GM03348 (cell line): ENCODE measurements around the gene HPCAL1.

Experiments
- DNase-seq: peaks from one replicate; pipeline ENCODE4 v3.0.0; 2012; ENCODE audit warnings: low spot score

The HPCAL1 gene

GRCh38 chr2:10355471-10356438, 53.1 kb downstream of the HPCAL1 start:
- no peak for DNase-seq

GRCh38 chr2:10356439-10356811, 53.7 kb downstream of the HPCAL1 start:
- DNase-seq = no peak

GRCh38 chr2:10357193-10358169, 54.8 kb downstream of the HPCAL1 start:
- DNase-seq = no peak

GRCh38 chr2:10359246-10359645, 56.5 kb downstream of the HPCAL1 start:
- DNase-seq = no peak

GRCh38 chr2:10359731-10360329, 57.1 kb downstream of the HPCAL1 start:
- DNase-seq = no peak

GRCh38 chr2:10360460-10360849, 57.8 kb downstream of the HPCAL1 start:
- no peak for DNase-seq

GRCh38 chr2:10360850-10361588, 58.3 kb downstream of the HPCAL1 start:
- no peak for DNase-seq

- DNase-seq = no peak
These were observed 59.6 kb downstream of the HPCAL1 start for GRCh38 chr2:10362096-10362897.

- DNase-seq = no peak
These were observed 60.3 kb downstream of the HPCAL1 start for GRCh38 chr2:10362898-10363454.

- no peak for DNase-seq
These were observed 61.3 kb downstream of the HPCAL1 start for GRCh38 chr2:10363861-10364610.

GRCh38 chr2:10365412-10365811, 62.7 kb downstream of the HPCAL1 start:
- no peak for DNase-seq

GRCh38 chr2:10366601-10367270, 64.0 kb downstream of the HPCAL1 start:
- DNase-seq = no peak

- DNase-seq = no peak
These were observed 65.1 kb downstream of the HPCAL1 start for GRCh38 chr2:10367472-10368439.

GRCh38 chr2:10368491-10369231, 66.0 kb downstream of the HPCAL1 start:
- DNase-seq = no peak

- no peak for DNase-seq
These were observed 66.9 kb downstream of the HPCAL1 start for GRCh38 chr2:10369269-10370255.

- DNase-seq = no peak
These were observed 67.7 kb downstream of the HPCAL1 start for GRCh38 chr2:10370390-10370789.
